AG04449 (cell line): Measurements from ENCODE around the gene OVOL1.

Experiments
- CTCF ChIA-PET: fragments of 350-600 bp; formaldehyde crosslinking; extraction: SDS; loops from one replicate; lab custom pipeline; 2021; ENCODE audit warnings: antibody characterized with exemption; lab: Yijun Ruan, JAX
- POLR2A ChIA-PET: fragments of 400-600, 350-600 bp; formaldehyde crosslinking; extraction: SDS; loops from one replicate; lab custom pipeline; 2020; ENCODE audit warnings: antibody characterized with exemption, inconsistent platforms; lab: Yijun Ruan, JAX
- DNase-seq: peaks from one replicate; pipeline ENCODE4 v3.0.0-alpha.2; 2010; ENCODE audit warnings: low read depth, low spot score
- H3K4me3 ChIP-seq: 2 replicates; pipeline ENCODE4 v1.5.1; 2011; ENCODE audit warnings: low read depth, mild to moderate bottlenecking, control low read depth, low read length
- CTCF ChIP-seq: IDR thresholded peaks from one replicate; pipeline ENCODE4 v1.5.1; 2011; ENCODE audit warnings: mild to moderate bottlenecking, moderate library complexity, low read length, control low read depth, inconsistent platforms; ENCODE audit not compliant: insufficient read depth; ENCODE audit errors: missing control alignments

The OVOL1 gene

GRCh38 chr11:65793625-65794400, 7.0 kb downstream of the OVOL1 start:
- no peak overlapping the region for H3K4me3 ChIP-seq
- no peak for TF ChIP-seq CTCF
- CTCF ChIA-PET: interaction anchor here (0.9 to 6.4 kb wide), 5 partner anchors 9 to 83 kb away, joined by 3 to 45 read pairs (median 7); partner anchors contain the start of gene AP5B1
- DNase-seq: no peak
- POLR2A ChIA-PET: no interaction called here

- no peak overlapping the region for H3K4me3 ChIP-seq
- ChIA-PET POLR2A (no interaction called here), CTCF (interaction anchor here (2.1 to 2.6 kb wide), 2 partner anchors 15 to 84 kb away, joined by 7 to 11 read pairs; no protein-coding TSS in a partner anchor)
- no peak for DNase-seq
- no peak for TF ChIP-seq CTCF
Observed at GRCh38 chr11:65794570-65795510, 8.0 kb downstream of the OVOL1 start.

GRCh38 chr11:65796726-65797601, 10.1 kb downstream of the OVOL1 start:
- CTCF ChIA-PET: interaction anchor here (0.8 to 3.5 kb wide), 6 partner anchors 10 to 85 kb away, joined by 3 to 25 read pairs (median 5); no protein-coding TSS in a partner anchor
- TF ChIP-seq CTCF: no peak
- H3K4me3 ChIP-seq: no peak overlapping the region
- POLR2A ChIA-PET: no interaction called here
- DNase-seq: no peak

GRCh38 chr11:65797711-65798110, 10.8 kb downstream of the OVOL1 start:
- DNase-seq: no peak
- POLR2A ChIA-PET: no interaction called here
- H3K4me3 ChIP-seq: no peak overlapping the region
- TF ChIP-seq CTCF: no peak
- CTCF ChIA-PET: interaction anchor here (1.3 to 3.5 kb wide), 7 partner anchors 9 to 53 kb away, joined by 3 to 25 read pairs (median 5); no protein-coding TSS in a partner anchor

GRCh38 chr11:65798882-65799281, 12.0 kb downstream of the OVOL1 start:
- TF ChIP-seq CTCF: no peak
- no peak overlapping the region for H3K4me3 ChIP-seq
- POLR2A ChIA-PET: no interaction called here
- CTCF ChIA-PET: interaction anchor here (1.3 to 3.5 kb wide), 6 partner anchors 8 to 54 kb away, joined by 3 to 25 read pairs (median 4); no protein-coding TSS in a partner anchor
- DNase-seq: no peak
